Esophagus (tissue), 2 donors: ENCODE data around the gene DUSP10. TPM values are rescaled to one million over a fixed set of nuclear protein-coding genes. Genes with fewer than 3 reads are reported as not detected.

Source experiments
- H3K27ac ChIP-seq, 2 donors: one replicate each; pipeline ENCODE4 v1.5.1; 2013; ENCODE audit warnings: low read depth in 2 of 2, mild to moderate bottlenecking in 2 of 2, inconsistent platforms in 1 of 2, low read length in 1 of 2, moderate library complexity in 1 of 2
- H3K27me3 ChIP-seq, 2 donors: one replicate each; pipeline ENCODE4 v1.6.1; 2013; ENCODE audit warnings: low read length in 2 of 2, control low read depth in 1 of 2, mild to moderate bottlenecking in 1 of 2; ENCODE audit not compliant: insufficient read depth in 2 of 2, control insufficient read depth in 1 of 2
- H3K36me3 ChIP-seq, 2 donors: one replicate each; pipeline ENCODE4 v1.6.1; 2013; ENCODE audit warnings: low read length in 1 of 2; ENCODE audit not compliant: control insufficient read depth in 2 of 2, insufficient read depth in 2 of 2
- H3K4me1 ChIP-seq, 2 donors: one replicate each; pipeline ENCODE4 v1.6.1; 2013; ENCODE audit warnings: low read length in 1 of 2; ENCODE audit not compliant: control insufficient read depth in 2 of 2, insufficient read depth in 2 of 2
- H3K4me3 ChIP-seq, 2 donors: one replicate each; pipeline ENCODE4 v1.5.1; 2013; ENCODE audit warnings: low read length in 2 of 2, mild to moderate bottlenecking in 2 of 2, low read depth in 1 of 2, moderate library complexity in 1 of 2
- H3K9me3 ChIP-seq, 2 donors: one replicate each; pipeline ENCODE4 v1.6.1; 2013; ENCODE audit warnings: mild to moderate bottlenecking in 2 of 2, low read depth in 1 of 2, low read length in 1 of 2, moderate library complexity in 1 of 2; ENCODE audit not compliant: control insufficient read depth in 2 of 2, insufficient read depth in 1 of 2
- WGBS, 2 donors: extraction: QIAGEN DNeasy Blood & Tissue Kit; methylation state at CpG; one replicate each; pipeline ENCODE4 v1.1.7; 2013; 5-methylcytosine and 5-hydroxymethylcytosine counted together
- polyA plus RNA-seq, 2 donors: library from polyadenylated mRNA; stranded (reverse); fragments of 200-250 nt; gene quantifications; one replicate each; pipeline ENCODE4 v1.2.3, GENCODE V29; 2013
- donor health status: healthy with polysubstance abuse.
- donor health status: Bipolar disorder and iron deficiency.

The DUSP10 gene
- polyA plus RNA-seq, 2 donors, result 2.0 to 4.7 TPM

- WGBS, 2 donors, result 64 to 70% methylated on average over 7 of the region's 7 CpGs
- H3K9me3 ChIP-seq, result no peaks in the 10 kb centered on the region
- no peak overlapping the region for H3K4me3 ChIP-seq
- peaks cover 2 to 4% of the 10 kb centered on the region in 2 donors for H3K4me1 ChIP-seq
- no peaks in the 10 kb centered on the region for H3K36me3 ChIP-seq
- H3K27me3 ChIP-seq, result no peaks in the 10 kb centered on the region
- H3K27ac ChIP-seq, result peak overlapping the region in 1 of 2 donors; percentile 26
Observed at GRCh38 chr1:221716713-221717484, 25.0 kb downstream of the DUSP10 start.

GRCh38 chr1:221715321-221716169 is 26.3 kb downstream of the DUSP10 start:
- 47 to 81% methylated on average over 2 of the region's 2 CpGs for WGBS, 2 donors
- no peaks in the 10 kb centered on the region for H3K36me3 ChIP-seq
- H3K9me3 ChIP-seq, result no peaks in the 10 kb centered on the region
- H3K27ac ChIP-seq, result peak overlapping the region; percentile 47 to 48
- no peak overlapping the region for H3K4me3 ChIP-seq
- no peaks in the 10 kb centered on the region for H3K27me3 ChIP-seq
- peaks cover 2 to 4% of the 10 kb centered on the region in 2 donors for H3K4me1 ChIP-seq

GRCh38 chr1:221714227-221715152 is 27.4 kb downstream of the DUSP10 start:
- Histone ChIP-seq H3K27me3 (no peaks in the 10 kb centered on the region), H3K4me3 (no peak overlapping the region), H3K27ac (no peak overlapping the region), H3K9me3 (no peaks in the 10 kb centered on the region), H3K4me1 (peaks cover 2 to 4% of the 10 kb centered on the region in 2 donors), H3K36me3 (no peaks in the 10 kb centered on the region)
- WGBS, 2 donors, result 87 to 89% methylated on average over 16 of the region's 16 CpGs

- no peaks in the 10 kb centered on the region for H3K9me3 ChIP-seq
- H3K4me1 ChIP-seq, result peaks cover 0 to 4% of the 10 kb centered on the region in 2 donors
- no peak overlapping the region for H3K4me3 ChIP-seq
- H3K36me3 ChIP-seq, result no peaks in the 10 kb centered on the region
- H3K27me3 ChIP-seq, result no peaks in the 10 kb centered on the region
- WGBS, 2 donors, result 72 to 80% methylated on average over 3 of the region's 3 CpGs
- peak overlapping the region; percentile 32 to 37 for H3K27ac ChIP-seq
Observed at GRCh38 chr1:221712776-221713431, 29.0 kb downstream of the DUSP10 start.

GRCh38 chr1:221712198-221712684 is 29.6 kb downstream of the DUSP10 start:
- no peak overlapping the region for H3K27ac ChIP-seq

GRCh38 chr1:221711656-221712055 is 30.2 kb downstream of the DUSP10 start:
- WGBS, 2 donors, result 85 to 88% methylated on average over 1 of the region's 1 CpG
- no peaks in the 10 kb centered on the region for H3K9me3 ChIP-seq
- H3K4me1 ChIP-seq, result no peaks in the 10 kb centered on the region
- no peak overlapping the region for H3K4me3 ChIP-seq
- no peaks in the 10 kb centered on the region for H3K27me3 ChIP-seq
- no peaks in the 10 kb centered on the region for H3K36me3 ChIP-seq
- peak overlapping the region in 1 of 2 donors; percentile 36 for H3K27ac ChIP-seq

More at GRCh38 chr1:221712198-221712684, 29.6 kb downstream of the DUSP10 start:
- Histone ChIP-seq H3K36me3 (no peaks in the 10 kb centered on the region), H3K9me3 (no peaks in the 10 kb centered on the region), H3K4me1 (peaks cover 0 to 2% of the 10 kb centered on the region in 2 donors), H3K27me3 (no peaks in the 10 kb centered on the region), H3K4me3 (no peak overlapping the region)
- 35 to 43% methylated on average over 1 of the region's 1 CpG for WGBS, 2 donors

GRCh38 chr1:221711063-221711577 is 30.8 kb downstream of the DUSP10 start:
- H3K9me3 ChIP-seq, result no peaks in the 10 kb centered on the region

GRCh38 chr1:221709854-221710253 is 32.0 kb downstream of the DUSP10 start:
- no peaks in the 10 kb centered on the region for H3K9me3 ChIP-seq
- H3K4me1 ChIP-seq, result no peaks in the 10 kb centered on the region
- WGBS, 2 donors, result 78 to 93% methylated on average over 3 of the region's 3 CpGs
- H3K27me3 ChIP-seq, result no peaks in the 10 kb centered on the region
- no peak overlapping the region for H3K4me3 ChIP-seq
- H3K27ac ChIP-seq, result no peak overlapping the region
- peaks cover 0 to 2% of the 10 kb centered on the region in 2 donors for H3K36me3 ChIP-seq

More at GRCh38 chr1:221711063-221711577, 30.8 kb downstream of the DUSP10 start:
- Histone ChIP-seq H3K4me3 (no peak overlapping the region), H3K27ac (no peak overlapping the region), H3K4me1 (no peaks in the 10 kb centered on the region), H3K27me3 (no peaks in the 10 kb centered on the region), H3K36me3 (no peaks in the 10 kb centered on the region)
- WGBS, 2 donors, result 65 to 78% methylated on average over 3 of the region's 3 CpGs
